Measurements from ENCODE around the gene SDK1.

The SDK1 gene

DNA sequence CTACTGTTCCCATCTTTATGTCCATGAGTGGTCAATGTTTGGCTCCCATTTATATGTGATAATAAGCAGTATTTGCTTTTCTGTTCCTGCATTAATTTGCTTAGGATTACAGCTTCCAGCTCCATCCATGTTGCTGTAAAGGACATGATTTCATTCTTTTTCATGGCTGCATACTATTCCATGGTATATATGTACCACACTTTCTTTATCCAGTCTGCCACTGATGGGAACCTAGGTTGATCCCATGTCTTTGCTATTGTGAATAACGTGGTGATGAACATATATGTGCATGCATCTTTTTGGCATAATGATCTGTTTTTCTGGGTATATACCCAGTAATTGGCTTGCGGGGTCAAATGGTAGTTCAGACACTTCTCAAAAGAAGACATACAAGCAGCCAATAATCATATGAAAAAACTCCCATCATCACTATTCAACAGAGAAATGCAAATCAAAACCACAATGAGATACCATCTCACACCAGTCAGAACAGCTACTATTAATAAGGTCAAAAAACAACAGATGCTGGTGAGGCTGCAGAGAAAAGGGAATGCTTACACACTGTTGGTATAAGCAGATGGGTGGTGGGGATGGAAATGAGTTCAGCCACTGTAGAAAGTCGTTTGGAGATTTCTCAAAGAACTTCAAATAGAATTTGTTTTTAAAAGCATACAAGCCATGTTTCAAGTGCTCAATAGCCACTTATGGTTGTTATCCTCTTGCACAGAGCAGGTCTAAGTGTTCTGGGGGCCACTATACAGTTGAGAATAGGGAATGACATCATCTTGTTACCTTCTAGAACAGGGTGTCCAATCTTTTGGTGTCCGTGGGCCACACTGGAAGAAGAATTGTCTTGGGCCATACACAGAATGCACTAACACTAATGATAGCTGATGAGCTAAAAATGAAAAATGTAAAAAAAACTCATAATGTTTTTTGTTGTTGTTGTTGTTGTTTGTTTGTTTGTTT lies 23.2 kb upstream of the SDK1 start:
- Histone ChIP-seq H3K79me2 (ENCODE audit: control insufficient read depth, low read length) (no peaks in the 10 kb centered on the region), H3K9me3 (ENCODE audit: control insufficient read depth, insufficient read depth, low read length) (peaks cover 4% of the 10 kb centered on the region; the same call in 1 of the 2 replicates), H3K27me3 (ENCODE audit: control insufficient read depth, low read length) (no peaks in the 10 kb centered on the region), H4K20me1 (ENCODE audit: control insufficient read depth, insufficient read depth, low read depth, low read length) (no peaks in the 10 kb centered on the region), H3K4me3 (ENCODE audit: low read length) (no peak overlapping the region), H3K27ac (ENCODE audit: low read depth, low read length) (no peak overlapping the region), H3K4me2 (ENCODE audit: low read length) (no peak overlapping the region), H3K4me1 (ENCODE audit: control insufficient read depth, low read length) (no peaks in the 10 kb centered on the region), H3K36me3 (ENCODE audit: control insufficient read depth, low read length) (no peaks in the 10 kb centered on the region), H3K9me2 (replicated peaks; ENCODE audit: control insufficient read depth, low read length) (no peaks in the 10 kb centered on the region), H3F3A (ENCODE audit: control insufficient read depth, insufficient read depth) (no peaks in the 10 kb centered on the region)
- TF ChIP-seq EZH2phosphoT487 (IDR thresholded peaks at IDR 0.05; ENCODE audit: borderline replicate concordance, low read length), result no peak
- TF ChIP-seq, protein P1, sequence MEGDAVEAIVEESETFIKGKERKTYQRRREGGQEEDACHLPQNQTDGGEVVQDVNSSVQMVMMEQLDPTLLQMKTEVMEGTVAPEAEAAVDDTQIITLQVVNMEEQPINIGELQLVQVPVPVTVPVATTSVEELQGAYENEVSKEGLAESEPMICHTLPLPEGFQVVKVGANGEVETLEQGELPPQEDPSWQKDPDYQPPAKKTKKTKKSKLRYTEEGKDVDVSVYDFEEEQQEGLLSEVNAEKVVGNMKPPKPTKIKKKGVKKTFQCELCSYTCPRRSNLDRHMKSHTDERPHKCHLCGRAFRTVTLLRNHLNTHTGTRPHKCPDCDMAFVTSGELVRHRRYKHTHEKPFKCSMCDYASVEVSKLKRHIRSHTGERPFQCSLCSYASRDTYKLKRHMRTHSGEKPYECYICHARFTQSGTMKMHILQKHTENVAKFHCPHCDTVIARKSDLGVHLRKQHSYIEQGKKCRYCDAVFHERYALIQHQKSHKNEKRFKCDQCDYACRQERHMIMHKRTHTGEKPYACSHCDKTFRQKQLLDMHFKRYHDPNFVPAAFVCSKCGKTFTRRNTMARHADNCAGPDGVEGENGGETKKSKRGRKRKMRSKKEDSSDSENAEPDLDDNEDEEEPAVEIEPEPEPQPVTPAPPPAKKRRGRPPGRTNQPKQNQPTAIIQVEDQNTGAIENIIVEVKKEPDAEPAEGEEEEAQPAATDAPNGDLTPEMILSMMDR (IDR thresholded peaks at IDR 0.05; ENCODE audit: low read depth, low read length, poor library complexity, severe bottlenecking), result no peak

DNA sequence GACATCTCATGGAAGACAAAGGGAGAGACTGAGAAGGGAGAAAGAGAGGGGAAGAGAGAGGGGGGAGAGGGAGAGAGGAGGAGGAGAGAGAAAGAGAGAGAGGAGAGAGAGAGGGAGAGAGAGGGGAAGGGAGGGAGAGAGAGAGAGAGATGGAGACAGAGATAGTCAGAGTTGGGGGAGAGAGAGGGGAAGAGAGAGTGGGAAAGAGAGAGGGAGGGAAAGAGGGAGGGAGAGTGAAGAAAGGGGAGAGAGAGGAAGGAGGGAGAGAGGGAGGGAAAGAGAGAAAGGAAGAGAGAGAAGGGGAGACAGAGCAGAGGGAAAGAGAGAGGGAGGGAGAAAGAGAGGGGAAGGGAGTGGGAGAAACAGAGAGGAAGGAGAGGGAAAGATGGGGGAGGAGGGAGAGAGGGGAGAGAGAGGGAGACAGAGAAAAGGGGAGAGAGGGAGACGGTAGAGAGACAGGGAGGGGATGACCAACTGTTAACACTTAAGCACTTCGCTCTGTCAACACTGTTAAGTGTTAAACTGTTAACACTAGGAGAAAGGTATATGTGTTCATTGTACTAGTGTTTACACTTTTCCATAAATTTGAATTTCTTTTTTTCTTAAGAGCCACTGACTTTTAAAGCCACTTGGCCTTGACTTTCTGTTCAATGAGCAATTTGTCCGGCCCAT lies 21.8 kb upstream of the SDK1 start:
- no peak overlapping the region for H3K4me2 ChIP-seq (ENCODE audit: low read length)
- H3K36me3 ChIP-seq (ENCODE audit: control insufficient read depth, low read length), result no peaks in the 10 kb centered on the region
- H3K4me1 ChIP-seq (ENCODE audit: control insufficient read depth, low read length), result no peaks in the 10 kb centered on the region
- H3K27ac ChIP-seq (ENCODE audit: low read depth, low read length), result no peak overlapping the region
- no peaks in the 10 kb centered on the region for H4K20me1 ChIP-seq (ENCODE audit: control insufficient read depth, insufficient read depth, low read depth, low read length)
- no peaks in the 10 kb centered on the region for H3K9me2 ChIP-seq (replicated peaks; ENCODE audit: control insufficient read depth, low read length)
- H3K4me3 ChIP-seq (ENCODE audit: low read length), result no peak overlapping the region
- no peak for TF ChIP-seq EZH2phosphoT487 (IDR thresholded peaks at IDR 0.05; ENCODE audit: borderline replicate concordance, low read length)
- TF ChIP-seq, protein P1 (IDR thresholded peaks at IDR 0.05; ENCODE audit: low read depth, low read length, poor library complexity, severe bottlenecking), result no peak
- no peaks in the 10 kb centered on the region for H3K27me3 ChIP-seq (ENCODE audit: control insufficient read depth, low read length)
- H3K9me3 ChIP-seq (ENCODE audit: control insufficient read depth, insufficient read depth, low read length), result peaks cover 4% of the 10 kb centered on the region; the same call in 1 of the 2 replicates
- H3F3A ChIP-seq (ENCODE audit: control insufficient read depth, insufficient read depth), result no peaks in the 10 kb centered on the region
- no peaks in the 10 kb centered on the region for H3K79me2 ChIP-seq (ENCODE audit: control insufficient read depth, low read length)

DNA sequence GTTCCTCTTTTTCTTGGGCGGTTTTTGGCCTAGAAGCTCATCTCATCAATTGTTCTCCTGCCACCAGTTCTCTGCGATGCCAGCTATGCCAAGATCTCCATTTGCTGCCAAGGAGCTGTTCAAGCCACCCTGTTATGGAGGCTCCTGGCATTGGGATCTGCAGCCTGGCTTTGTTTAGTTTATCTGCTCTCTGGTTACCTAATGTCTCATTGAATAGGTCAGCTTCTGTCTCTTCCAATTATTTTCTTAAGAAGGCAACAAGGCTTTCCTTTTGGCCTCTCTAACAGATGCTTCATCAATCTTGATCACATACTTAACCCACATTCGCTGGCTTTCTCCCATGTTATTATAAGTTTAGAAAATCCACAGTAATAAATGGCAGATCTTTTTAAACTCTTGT lies 20.6 kb upstream of the SDK1 start:
- H3K4me1 ChIP-seq (ENCODE audit: control insufficient read depth, low read length), result no peaks in the 10 kb centered on the region
- no peak overlapping the region for H3K27ac ChIP-seq (ENCODE audit: low read depth, low read length)
- no peaks in the 10 kb centered on the region for H3K27me3 ChIP-seq (ENCODE audit: control insufficient read depth, low read length)
- H3K36me3 ChIP-seq (ENCODE audit: control insufficient read depth, low read length), result no peaks in the 10 kb centered on the region
- no peaks in the 10 kb centered on the region for H4K20me1 ChIP-seq (ENCODE audit: control insufficient read depth, insufficient read depth, low read depth, low read length)
- no peak overlapping the region for H3K4me2 ChIP-seq (ENCODE audit: low read length)
- H3K9me3 ChIP-seq (ENCODE audit: control insufficient read depth, insufficient read depth, low read length), result peaks cover 4% of the 10 kb centered on the region; the same call in 1 of the 2 replicates
- no peaks in the 10 kb centered on the region for H3K79me2 ChIP-seq (ENCODE audit: control insufficient read depth, low read length)
- no peaks in the 10 kb centered on the region for H3K9me2 ChIP-seq (replicated peaks; ENCODE audit: control insufficient read depth, low read length)
- no peak overlapping the region for H3K4me3 ChIP-seq (ENCODE audit: low read length)
- TF ChIP-seq, protein P1 (IDR thresholded peaks at IDR 0.05; ENCODE audit: low read depth, low read length, poor library complexity, severe bottlenecking), result no peak
- TF ChIP-seq EZH2phosphoT487 (IDR thresholded peaks at IDR 0.05; ENCODE audit: borderline replicate concordance, low read length), result no peak
- no peaks in the 10 kb centered on the region for H3F3A ChIP-seq (ENCODE audit: control insufficient read depth, insufficient read depth)

Measured in DOHH2 (cell line).